ENCODE data around the gene DCLRE1A. TPM values are rescaled to one million over a fixed set of nuclear protein-coding genes. Genes with fewer than 3 reads are reported as not detected.

Gene DCLRE1A
- total RNA-seq, 4 donors from 2014 or later = 4.1 to 6.5 (median 5.3) TPM

DNA sequence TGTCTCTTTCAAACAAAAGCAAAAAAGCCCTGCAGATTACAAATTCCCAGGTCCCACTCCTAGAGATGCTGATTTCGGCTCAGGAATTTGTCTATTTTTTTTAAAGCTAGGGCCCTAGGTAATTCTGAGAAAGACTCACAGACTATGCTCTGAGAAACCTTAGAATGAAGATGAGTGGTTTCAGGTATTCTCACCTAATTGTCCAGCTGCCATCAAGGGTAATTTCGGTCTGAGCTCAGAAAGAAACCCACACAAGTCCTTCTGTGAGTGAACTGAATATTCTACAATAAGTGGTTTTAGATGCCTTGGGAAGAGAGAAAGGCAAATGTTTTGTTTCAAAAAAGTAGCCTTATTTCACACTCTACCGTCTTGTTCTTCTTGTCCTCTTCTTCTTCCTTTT, 45.7 kb downstream of the DCLRE1A start:
- WGBS = 80% methylated on average over 3 of the region's 3 CpGs
- no peak overlapping the region for H3K27ac ChIP-seq (replicated peaks in 1 of 4)
- H3K4me3 ChIP-seq = no peak overlapping the region
- H3K36me3 ChIP-seq = no peaks in the 10 kb centered on the region
- no peak for TF ChIP-seq POLR2AphosphoS5 (IDR thresholded peaks at IDR 0.05)
- TF ChIP-seq, protein P1, sequence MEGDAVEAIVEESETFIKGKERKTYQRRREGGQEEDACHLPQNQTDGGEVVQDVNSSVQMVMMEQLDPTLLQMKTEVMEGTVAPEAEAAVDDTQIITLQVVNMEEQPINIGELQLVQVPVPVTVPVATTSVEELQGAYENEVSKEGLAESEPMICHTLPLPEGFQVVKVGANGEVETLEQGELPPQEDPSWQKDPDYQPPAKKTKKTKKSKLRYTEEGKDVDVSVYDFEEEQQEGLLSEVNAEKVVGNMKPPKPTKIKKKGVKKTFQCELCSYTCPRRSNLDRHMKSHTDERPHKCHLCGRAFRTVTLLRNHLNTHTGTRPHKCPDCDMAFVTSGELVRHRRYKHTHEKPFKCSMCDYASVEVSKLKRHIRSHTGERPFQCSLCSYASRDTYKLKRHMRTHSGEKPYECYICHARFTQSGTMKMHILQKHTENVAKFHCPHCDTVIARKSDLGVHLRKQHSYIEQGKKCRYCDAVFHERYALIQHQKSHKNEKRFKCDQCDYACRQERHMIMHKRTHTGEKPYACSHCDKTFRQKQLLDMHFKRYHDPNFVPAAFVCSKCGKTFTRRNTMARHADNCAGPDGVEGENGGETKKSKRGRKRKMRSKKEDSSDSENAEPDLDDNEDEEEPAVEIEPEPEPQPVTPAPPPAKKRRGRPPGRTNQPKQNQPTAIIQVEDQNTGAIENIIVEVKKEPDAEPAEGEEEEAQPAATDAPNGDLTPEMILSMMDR (IDR thresholded peaks at IDR 0.05) = no peak
- TF ChIP-seq POLR2A (IDR thresholded peaks at IDR 0.05; ENCODE audit: low read depth) = no peak
- TF ChIP-seq EP300 (IDR thresholded peaks at IDR 0.05) = no peak
- H3K4me1 ChIP-seq = peaks cover 0 to 8% (median 5%) of the 10 kb centered on the region in 4 donors
- intact Hi-C loops (cut with DNase I) = no loop called here
- H3K9me3 ChIP-seq = no peaks in the 10 kb centered on the region
- H3K27me3 ChIP-seq = no peaks in the 10 kb centered on the region
- no peak for DNase-seq (ENCODE audit: extremely low spot score)

DNA sequence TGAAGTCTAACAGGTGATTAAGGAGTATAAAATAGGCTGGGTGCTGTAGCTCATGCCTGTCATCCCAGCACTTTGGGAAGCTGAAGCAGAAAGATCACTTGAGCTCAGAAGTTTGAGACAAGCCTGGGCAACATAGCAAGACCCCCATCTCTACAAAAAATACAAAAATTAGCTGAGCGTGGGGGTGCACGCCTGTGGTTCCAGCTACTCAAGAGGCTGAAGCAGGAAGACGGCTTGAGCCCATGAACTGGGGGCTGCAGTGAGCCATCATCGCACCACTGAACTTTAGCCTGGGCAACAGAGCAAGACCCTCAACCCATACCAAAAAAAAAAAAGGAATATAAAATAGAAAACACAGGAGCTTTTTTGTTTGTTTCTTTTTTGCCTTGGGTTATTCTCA, 47.4 kb downstream of the DCLRE1A start:
- Histone ChIP-seq H3K27me3 (no peaks in the 10 kb centered on the region), H3K36me3 (no peaks in the 10 kb centered on the region), H3K9me3 (no peaks in the 10 kb centered on the region), H3K27ac (replicated peaks in 1 of 4) (no peak overlapping the region), H3K4me1 (peaks cover 0 to 25% (median 21%) of the 10 kb centered on the region in 4 donors), H3K4me3 (no peak overlapping the region)
- DNase-seq (ENCODE audit: extremely low spot score) = no peak
- TF ChIP-seq EP300 (IDR thresholded peaks at IDR 0.05) (no peak), POLR2A (IDR thresholded peaks at IDR 0.05; ENCODE audit: low read depth) (no peak), POLR2AphosphoS5 (IDR thresholded peaks at IDR 0.05) (no peak)
- TF ChIP-seq, protein P1 (IDR thresholded peaks at IDR 0.05) = no peak
- intact Hi-C loops (cut with DNase I) = no loop called here
- WGBS = 91% methylated on average over 4 of the region's 4 CpGs

DNA sequence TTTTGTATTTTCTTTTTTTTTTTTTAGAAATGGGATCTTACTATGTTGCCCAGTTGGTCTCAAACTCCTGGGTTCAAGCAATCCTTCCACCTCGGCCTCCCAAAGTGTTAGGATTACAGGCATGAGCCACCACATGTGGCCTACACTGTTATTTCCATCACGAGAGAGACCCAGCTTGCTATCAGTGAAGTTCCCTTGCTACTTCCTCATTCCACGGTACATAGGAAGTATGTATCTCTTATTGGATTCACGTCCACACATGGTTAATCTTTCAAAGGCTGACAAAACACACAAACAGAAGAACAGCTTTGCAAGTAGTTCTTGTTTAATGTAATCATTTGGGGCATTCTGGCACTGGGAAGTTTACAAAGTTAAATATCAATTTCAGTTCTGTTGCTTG, 50.9 kb downstream of the DCLRE1A start:
- peak overlapping the region in 3 of 4 donors; percentile 20 to 38 (median 25) for H3K27ac ChIP-seq (replicated peaks in 1 of 4)
- TF ChIP-seq, protein P1 (IDR thresholded peaks at IDR 0.05) = no peak
- TF ChIP-seq POLR2A (IDR thresholded peaks at IDR 0.05; ENCODE audit: low read depth) (no peak), POLR2AphosphoS5 (IDR thresholded peaks at IDR 0.05) (no peak), EP300 (IDR thresholded peaks at IDR 0.05) (no peak)
- intact Hi-C loops (cut with DNase I) = loop anchor here (5.0 kb wide), 1 partner anchor 54 kb away; no protein-coding TSS in a partner anchor
- H3K4me1 ChIP-seq = peaks cover 0 to 31% (median 25%) of the 10 kb centered on the region in 4 donors
- H3K36me3 ChIP-seq = no peaks in the 10 kb centered on the region
- H3K27me3 ChIP-seq = no peaks in the 10 kb centered on the region
- WGBS = 73% methylated on average over 4 of the region's 4 CpGs
- DNase-seq (ENCODE audit: extremely low spot score) = no peak
- no peak overlapping the region for H3K4me3 ChIP-seq
- H3K9me3 ChIP-seq = no peaks in the 10 kb centered on the region

DNA sequence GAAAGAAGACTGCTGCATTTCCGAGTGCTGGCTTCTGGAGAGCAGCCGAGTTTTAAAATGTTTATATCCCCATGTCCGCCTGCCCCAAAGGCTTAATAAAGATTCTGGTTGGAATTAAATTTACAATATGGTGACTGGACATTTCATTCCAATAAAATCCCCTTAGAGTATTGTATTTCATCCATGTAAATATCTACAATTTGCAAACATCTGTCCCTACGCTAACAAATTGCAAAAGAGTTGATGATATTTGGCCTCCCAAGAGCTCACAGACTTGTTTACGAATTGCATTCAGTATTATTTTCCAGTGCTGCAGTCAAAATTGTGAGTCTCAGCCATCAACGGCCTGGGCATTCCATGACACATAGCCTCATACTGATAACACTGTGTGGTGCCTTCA, 52.3 kb downstream of the DCLRE1A start:
- Histone ChIP-seq H3K9me3 (no peaks in the 10 kb centered on the region), H3K4me1 (peaks cover 0 to 41% (median 28%) of the 10 kb centered on the region in 4 donors), H3K36me3 (no peaks in the 10 kb centered on the region), H3K27me3 (no peaks in the 10 kb centered on the region), H3K27ac (replicated peaks in 1 of 4) (peak overlapping the region in 1 of 4 donors; percentile 1), H3K4me3 (no peak overlapping the region)
- intact Hi-C loops (cut with DNase I) = loop anchor here (5.0 kb wide), 1 partner anchor 56 kb away; no protein-coding TSS in a partner anchor
- TF ChIP-seq POLR2AphosphoS5 (IDR thresholded peaks at IDR 0.05) (no peak), EP300 (IDR thresholded peaks at IDR 0.05) (no peak), POLR2A (IDR thresholded peaks at IDR 0.05; ENCODE audit: low read depth) (no peak)
- TF ChIP-seq, protein P1 (IDR thresholded peaks at IDR 0.05) = no peak
- 69% methylated on average over 6 of the region's 6 CpGs for WGBS
- DNase-seq (ENCODE audit: extremely low spot score) = no peak

DNA sequence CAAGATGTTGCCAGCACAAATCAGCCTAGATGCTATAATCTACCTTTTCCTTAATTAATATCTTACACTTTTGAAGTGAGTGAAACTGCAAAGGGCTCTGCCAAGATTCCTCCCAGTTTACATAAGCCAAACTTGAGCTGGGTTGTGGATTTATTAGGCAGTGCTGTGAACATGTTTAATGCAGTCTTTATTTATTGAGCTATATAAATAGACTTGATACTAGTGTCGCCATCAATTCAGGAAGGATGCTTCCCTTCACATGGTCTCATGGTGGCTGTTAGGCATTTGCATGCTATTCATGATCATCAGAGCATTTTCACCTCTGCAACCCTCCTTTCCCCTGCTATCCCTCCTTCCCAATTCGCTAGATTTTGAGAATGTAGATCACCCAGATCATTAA, 62.2 kb downstream of the DCLRE1A start:
- Histone ChIP-seq H3K4me1 (peaks cover 0 to 32% (median 12%) of the 10 kb centered on the region in 4 donors), H3K9me3 (no peaks in the 10 kb centered on the region), H3K27ac (replicated peaks in 1 of 4) (peak overlapping the region in 1 of 4 donors; percentile 17), H3K27me3 (no peaks in the 10 kb centered on the region), H3K36me3 (no peaks in the 10 kb centered on the region), H3K4me3 (no peak overlapping the region)
- WGBS = 66% methylated on average over 2 of the region's 2 CpGs
- TF ChIP-seq POLR2A (IDR thresholded peaks at IDR 0.05; ENCODE audit: low read depth) = no peak
- TF ChIP-seq POLR2AphosphoS5 (IDR thresholded peaks at IDR 0.05) = no peak
- TF ChIP-seq, protein P1 (IDR thresholded peaks at IDR 0.05) = no peak
- TF ChIP-seq EP300 (IDR thresholded peaks at IDR 0.05) = no peak
- DNase-seq (ENCODE audit: extremely low spot score) = no peak
- intact Hi-C loops (cut with DNase I) = no loop called here

Data from esophagus muscularis mucosa (tissue), 4 donors.